H9 (cell line): ENCODE data around the gene TMTC2. TPM values are rescaled to one million over a fixed set of nuclear protein-coding genes. Genes with fewer than 3 reads are reported as not detected.
A peak's percentile ranks its signal among the peaks of the same experiment; 100 is the strongest.

Experiments
- DNase-seq: peaks from one replicate; pipeline ENCODE4 v3.0.0-alpha.2; 2017
- H2AFZ ChIP-seq: one replicate; pipeline ENCODE4 v1.6.1; 2013; ENCODE audit warnings: mild to moderate bottlenecking, low read length, control low read depth, moderate library complexity
- H2AK5ac ChIP-seq: 2 replicates; pipeline ENCODE4 v1.6.1; 2013; ENCODE audit warnings: low read length, control low read depth, mixed read lengths; ENCODE audit not compliant: insufficient read length
- H2BK120ac ChIP-seq: one replicate; pipeline ENCODE4 v1.6.1; 2013; ENCODE audit warnings: low read depth, mild to moderate bottlenecking, low read length, control low read depth, inconsistent platforms; ENCODE audit not compliant: poor library complexity, severe bottlenecking
- H2BK12ac ChIP-seq: 2 replicates; pipeline ENCODE4 v1.6.1; 2013; ENCODE audit warnings: low read length, control low read depth, mixed read lengths, low read depth; ENCODE audit not compliant: insufficient read length
- H2BK15ac ChIP-seq: 2 replicates; pipeline ENCODE4 v1.6.1; 2013; ENCODE audit warnings: low read depth, low read length, control low read depth
- H2BK20ac ChIP-seq: one replicate; pipeline ENCODE4 v1.6.1; 2013; ENCODE audit warnings: low read depth, mild to moderate bottlenecking, low read length, control low read depth, inconsistent platforms; ENCODE audit not compliant: poor library complexity, severe bottlenecking
- H2BK5ac ChIP-seq: 2 replicates; pipeline ENCODE4 v1.6.1; 2013; ENCODE audit warnings: low read length, control low read depth, mixed read lengths; ENCODE audit not compliant: insufficient read length
- H3K14ac ChIP-seq: 2 replicates; pipeline ENCODE4 v1.6.1; 2013; ENCODE audit warnings: low read length, control low read depth; ENCODE audit not compliant: insufficient read depth
- H3K18ac ChIP-seq: 2 replicates; pipeline ENCODE4 v1.6.1; 2013; ENCODE audit warnings: low read depth, mild to moderate bottlenecking, mixed read lengths, low read length, control low read depth; ENCODE audit not compliant: insufficient read length
- H3K23ac ChIP-seq: 2 replicates; pipeline ENCODE4 v1.6.1; 2013; ENCODE audit warnings: low read length, control low read depth, mixed read lengths, low read depth; ENCODE audit not compliant: insufficient read length
- H3K23me2 ChIP-seq: 2 replicates; pipeline ENCODE4 v1.6.1; 2013; ENCODE audit warnings: low read depth, mild to moderate bottlenecking, mixed read lengths, low read length, control low read depth; ENCODE audit not compliant: insufficient read length, poor library complexity, severe bottlenecking
- H3K27ac ChIP-seq: 2 replicates; pipeline ENCODE4 v1.5.1; 2013; ENCODE audit warnings: low read length, control low read depth, mixed read lengths, low read depth; ENCODE audit not compliant: insufficient read length
- H3K27me3 ChIP-seq: 2 replicates; pipeline ENCODE4 v1.6.1; 2013; ENCODE audit warnings: low read length, control low read depth, inconsistent platforms; ENCODE audit not compliant: insufficient read depth
- H3K4ac ChIP-seq: 2 replicates; pipeline ENCODE4 v1.6.1; 2013; ENCODE audit warnings: low read depth, mild to moderate bottlenecking, control low read depth, inconsistent platforms, low read length, moderate library complexity
- H3K4me1 ChIP-seq: 2 replicates; pipeline ENCODE4 v1.6.1; 2013; ENCODE audit warnings: low read length, control low read depth, inconsistent platforms; ENCODE audit not compliant: insufficient read depth
- H3K4me2 ChIP-seq: 2 replicates; pipeline ENCODE4 v1.6.1; 2013; ENCODE audit warnings: low read length, control low read depth, mixed read lengths; ENCODE audit not compliant: insufficient read length, insufficient read depth
- H3K56ac ChIP-seq: 2 replicates; pipeline ENCODE4 v1.6.1; 2013; ENCODE audit warnings: low read depth, mild to moderate bottlenecking, mixed read lengths, low read length, control low read depth; ENCODE audit not compliant: insufficient read length
- H3K79me1 ChIP-seq: 2 replicates; pipeline ENCODE4 v1.6.1; 2013; ENCODE audit warnings: low read depth, mild to moderate bottlenecking, moderate library complexity, low read length, control low read depth, inconsistent platforms; ENCODE audit not compliant: insufficient read depth, poor library complexity, severe bottlenecking
- H3K79me2 ChIP-seq: 2 replicates; pipeline ENCODE4 v1.6.1; 2013; ENCODE audit warnings: low read length, control low read depth, inconsistent platforms; ENCODE audit not compliant: insufficient read depth
- H3K9ac ChIP-seq: 2 replicates; pipeline ENCODE4 v1.6.1; 2013; ENCODE audit warnings: low read length, control low read depth, mixed read lengths; ENCODE audit not compliant: insufficient read length; ENCODE audit errors: extremely low read depth
- H3K9me3 ChIP-seq: one replicate; pipeline ENCODE4 v1.6.1; 2013; ENCODE audit warnings: low read depth, low read length, inconsistent platforms; ENCODE audit not compliant: control insufficient read depth
- H3T11ph ChIP-seq: one replicate; pipeline ENCODE4 v1.6.1; 2013; ENCODE audit warnings: mild to moderate bottlenecking, low read length, control low read depth, inconsistent platforms
- H4K20me1 ChIP-seq: one replicate; pipeline ENCODE4 v1.6.1; 2013; ENCODE audit not compliant: control insufficient read depth, insufficient read length, insufficient read depth
- H4K5ac ChIP-seq: 2 replicates; pipeline ENCODE4 v1.6.1; 2013; ENCODE audit warnings: low read depth, mild to moderate bottlenecking, mixed read lengths, low read length, control low read depth; ENCODE audit not compliant: insufficient read length
- H4K8ac ChIP-seq: replicated peaks from 2 replicates; pipeline ENCODE4 v1.6.1; 2013; ENCODE audit warnings: low read length, control low read depth, mixed read lengths, low read depth; ENCODE audit not compliant: insufficient read length
- H4K91ac ChIP-seq: 2 replicates; pipeline ENCODE4 v1.6.1; 2013; ENCODE audit warnings: low read depth, mild to moderate bottlenecking, moderate library complexity, mixed read lengths, low read length, control low read depth; ENCODE audit not compliant: insufficient read length
- H3K27ac Mint-ChIP-seq, 3 experiments: 2 replicates in 2 of 3; 3 replicates in 1 of 3; pipeline ENCODE4 v1.8.0; 2020 to 2021; ENCODE audit warnings: mixed read lengths in 3 of 3, mild to moderate bottlenecking in 1 of 3, moderate library complexity in 1 of 3
- H3K27me3 Mint-ChIP-seq: 2 replicates; pipeline ENCODE4 v1.8.0; 2021; ENCODE audit warnings: low read depth, mild to moderate bottlenecking, moderate library complexity, mixed read lengths
- H3K36me3 Mint-ChIP-seq, 3 experiments: 2 replicates in 2 of 3; 3 replicates in 1 of 3; pipeline ENCODE4 v1.8.0; 2020 to 2021; ENCODE audit warnings: low read depth in 3 of 3, mixed read lengths in 3 of 3; ENCODE audit not compliant: insufficient read depth in 1 of 3
- H3K4me1 Mint-ChIP-seq, 2 experiments: 2 replicates each; pipeline ENCODE4 v1.8.0; 2020; ENCODE audit warnings: mixed read lengths in 2 of 2
- H3K4me3 Mint-ChIP-seq, 2 experiments: 2 replicates in 1 of 2; 3 replicates in 1 of 2; pipeline ENCODE4 v1.8.0; 2020 to 2021; ENCODE audit warnings: mild to moderate bottlenecking in 2 of 2, mixed read lengths in 2 of 2, moderate library complexity in 1 of 2
- H3K9me3 Mint-ChIP-seq, 2 experiments: 2 replicates in 1 of 2; 3 replicates in 1 of 2; pipeline ENCODE4 v1.8.0; 2020; ENCODE audit warnings: mild to moderate bottlenecking in 2 of 2, mixed read lengths in 2 of 2, moderate library complexity in 1 of 2
- CTCF ChIP-seq: fragments of 200-600 bp; sonication (generic); conservative IDR thresholded peaks from 3 replicates; pipeline ENCODE4 v1.8.0; 2021; ENCODE audit warnings: antibody characterized with exemption, mild to moderate bottlenecking
- WGBS: extraction: QIAGEN DNeasy Blood & Tissue Kit; methylation state at CpG from one replicate; pipeline ENCODE4 v1.1.7; 2013; ENCODE audit warnings: missing lambda C conversion rate, low lambda C conversion rate, mixed read lengths; ENCODE audit not compliant: insufficient read length; ENCODE audit errors: extremely low coverage; 5-methylcytosine and 5-hydroxymethylcytosine counted together
- total RNA-seq: library from RNA; stranded (reverse); gene quantifications from 2 replicates; pipeline ENCODE4 v1.2.1, GENCODE V29; 2021

TMTC2 gene
- total RNA-seq, 1 experiment from 2014 or later, result 3.1 TPM

GRCh38 chr12:82688596-82688995 is 1.9 kb downstream of the TMTC2 start:
- Mint-ChIP-seq H3K4me1 (peaks cover 12 to 14% of the 10 kb centered on the region in 2 experiments), H3K4me3 (peak overlapping the region; percentile 87 to 90), H3K36me3 (peaks cover 0 to 10% (median 4%) of the 10 kb centered on the region in 3 experiments; a peak in 3 of 7 replicates), H3K9me3 (no peaks in the 10 kb centered on the region), H3K27me3 (peaks cover 15% of the 10 kb centered on the region), H3K27ac (no peak overlapping the region)
- no peak overlapping the region for H4K5ac ChIP-seq
- H4K20me1 ChIP-seq, result no peaks in the 10 kb centered on the region
- no peaks in the 10 kb centered on the region for H3K27me3 ChIP-seq
- H3K23ac ChIP-seq, result no peak overlapping the region
- no peaks in the 10 kb centered on the region for H3K79me1 ChIP-seq
- H3K23me2 ChIP-seq, result peaks cover 16% of the 10 kb centered on the region
- no peak overlapping the region for H2BK5ac ChIP-seq
- no peak overlapping the region for H2AFZ ChIP-seq
- no peaks in the 10 kb centered on the region for H3K9me3 ChIP-seq
- no peak overlapping the region for H3K56ac ChIP-seq
- no peak overlapping the region for H4K91ac ChIP-seq
- H3K14ac ChIP-seq, result no peak overlapping the region
- no peak for TF ChIP-seq CTCF
- H2BK15ac ChIP-seq, result no peak overlapping the region
- H2BK20ac ChIP-seq, result no peak overlapping the region
- H3K27ac ChIP-seq, result no peak overlapping the region
- DNase-seq, result no peak
- no peaks in the 10 kb centered on the region for H3K79me2 ChIP-seq
- H4K8ac ChIP-seq, result no peak overlapping the region
- peak overlapping the region; percentile 95 for H3K4me2 ChIP-seq
- no peak overlapping the region for H2AK5ac ChIP-seq
- H3K4ac ChIP-seq, result no peak overlapping the region
- no peaks in the 10 kb centered on the region for H3K4me1 ChIP-seq
- no peak overlapping the region for H2BK120ac ChIP-seq
- H3K9ac ChIP-seq, result no peak overlapping the region
- no CpG with 5 or more reads among the region's 7 CpGs for WGBS
- H2BK12ac ChIP-seq, result no peak overlapping the region
- no peak overlapping the region for H3T11ph ChIP-seq
- no peak overlapping the region for H3K18ac ChIP-seq
